Measurements from ENCODE around the gene SNAP25.

The SNAP25 gene

GRCh38 chr20:10356628-10357027 lies 138.0 kb downstream of the SNAP25 start:
- POLR2A ChIA-PET (ENCODE audit: low non-redundant PET), result no interaction called here
- TF ChIP-seq CTCF (conservative IDR thresholded peaks at IDR 0.05; ENCODE audit: low read depth), result no peak
- no peak for DNase-seq (ENCODE audit: low spot score)
- CTCF ChIA-PET, result no interaction called here
- H3K27ac ChIP-seq, result no peak overlapping the region

All from RWPE1 (cell line).